Right lobe of liver (tissue), 4 donors: ENCODE data around the gene IAPP.

Experiments
- CTCF ChIP-seq, 4 donors: fragments of 200-600 bp in 3 of 4; fragments of 450-650 bp in 1 of 4; IDR thresholded peaks; one replicate each; pipeline versions ENCODE4 v1.5.1 to v1.8.0; 2016 to 2022; ENCODE audit warnings: antibody characterized with exemption in 4 of 4, mild to moderate bottlenecking in 2 of 4
- POLR2A ChIP-seq: fragments of 450-650 bp; IDR thresholded peaks from one replicate; pipeline ENCODE4 v1.6.1; 2017; ENCODE audit warnings: antibody characterized with exemption, mild to moderate bottlenecking
- donor health status: DM: no; HTN: no; CAD: no.
- donor health status: DM: no; HTN: no; CAD: no.
- donor health status: DM: no; HTN: yes; CAD: no.

DNA sequence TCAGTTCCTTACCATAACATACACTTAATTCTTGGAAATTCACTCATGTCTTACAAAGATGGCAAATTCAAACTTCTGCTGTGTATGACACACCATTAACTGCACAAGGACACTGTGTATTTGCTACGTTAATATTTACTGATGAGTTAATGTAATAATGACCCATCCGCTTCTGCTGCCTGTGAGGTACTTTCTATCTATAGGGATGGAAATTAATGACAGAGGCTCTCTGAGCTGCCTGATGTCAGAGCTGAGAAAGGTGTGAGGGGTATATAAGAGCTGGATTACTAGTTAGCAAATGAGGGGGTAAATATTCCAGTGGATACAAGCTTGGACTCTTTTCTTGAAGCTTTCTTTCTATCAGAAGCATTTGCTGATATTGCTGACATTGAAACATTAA, at the start of gene IAPP:
- TF ChIP-seq CTCF (IDR thresholded peaks at IDR 0.05) (no peak), POLR2A (no peak)
